A549 (cell line): ENCODE data around the gene NPTX2. TPM values are rescaled to one million over a fixed set of nuclear protein-coding genes. Genes with fewer than 3 reads are reported as not detected.

Experiments used
- ATAC-seq, 2 experiments: fragments of 200-7000 bp in 1 of 2; fragments of >200 bp in 1 of 2; cut with Nextera tagmentation in 1 of 2; cut with Tn5 transposase in 1 of 2; 3 replicates each; pipeline versions ENCODE4 v1.8.0 to v1.9.1; 2018 to 2020; ENCODE audit warnings: mild to moderate bottlenecking in 1 of 2, moderate library complexity in 1 of 2
- CTCF ChIA-PET: fragments of 300-600 bp; sonication (Branson Sonifier 250); formaldehyde crosslinking; extraction: SDS; loops from one replicate; lab custom pipeline; 2021; ENCODE audit warnings: antibody characterized with exemption, inconsistent platforms; lab: Yijun Ruan, JAX
- POLR2A ChIA-PET: fragments of 350-600 bp; formaldehyde crosslinking; extraction: SDS; loops from one replicate; lab custom pipeline; 2021; ENCODE audit warnings: antibody characterized with exemption, inconsistent platforms; lab: Yijun Ruan, JAX
- DNase-seq, 2 experiments: peaks; one replicate each; pipeline versions ENCODE4 v3.0.0 to v3.0.0-alpha.2; 2011 to 2016; ENCODE audit warnings: low read depth in 1 of 2, low spot score in 1 of 2
- FAIRE-seq: peaks from 2 replicates; lab custom pipeline; 2011; peaks lifted over from hg19 to GRCh38; lab: Jason Lieb, UNC
- H3K27ac ChIP-seq, 2 experiments: fragments of >200 bp; sonication (Bioruptor Twin); formaldehyde crosslinking; 3 replicates each; pipeline ENCODE4 v1.5.1; 2016 to 2017
- H3K4me1 ChIP-seq: fragments of >200 bp; sonication (Bioruptor Twin); formaldehyde crosslinking; 3 replicates; pipeline ENCODE4 v1.6.1; 2016
- H3K4me2 ChIP-seq: fragments of >200 bp; sonication (Bioruptor Twin); formaldehyde crosslinking; 3 replicates; pipeline ENCODE4 v1.6.1; 2016
- H3K4me3 ChIP-seq: fragments of >200 bp; sonication (Bioruptor Twin); formaldehyde crosslinking; 3 replicates; pipeline ENCODE4 v1.5.1; 2016
- H3K9me3 ChIP-seq: fragments of >200 bp; sonication (Bioruptor Twin); formaldehyde crosslinking; 3 replicates; pipeline ENCODE4 v1.6.1; 2016
- BHLHE40 ChIP-seq: IDR thresholded peaks from 2 replicates; pipeline ENCODE4 v1.6.1; 2012; ENCODE audit warnings: low read depth, low read length, inconsistent platforms
- CBX2 ChIP-seq: fragments of 200-600 bp; sonication (generic); IDR thresholded peaks from 2 replicates; pipeline ENCODE4 v1.6.1; 2016; ENCODE audit warnings: low read depth, mild to moderate bottlenecking, borderline replicate concordance
- E2F6 ChIP-seq: IDR thresholded peaks from 2 replicates; pipeline ENCODE4 v1.6.1; 2012; ENCODE audit warnings: low read depth, borderline replicate concordance
- EHF ChIP-seq: fragments of 250-450 bp; sonication (Bioruptor Pico); IDR thresholded peaks from 2 replicates; pipeline ENCODE4 v1.5.0; 2020; ENCODE audit warnings: mild to moderate bottlenecking
- EP300 ChIP-seq, 2 experiments: fragments of >200 bp; sonication (Bioruptor Twin); formaldehyde crosslinking; IDR thresholded peaks; 2 replicates in 1 of 2; 3 replicates in 1 of 2; pipeline ENCODE4 v1.6.1; 2016 to 2017
- FOSB ChIP-seq: fragments of 250-450 bp; sonication (Bioruptor Pico); IDR thresholded peaks from 2 replicates; pipeline ENCODE4 v1.5.0; 2020; ENCODE audit warnings: mild to moderate bottlenecking, moderate library complexity
- FOSL2 ChIP-seq, 2 experiments: fragments of 450-650 bp in 1 of 2; fragments of >200 bp in 1 of 2; sonication (Bioruptor Twin) in 1 of 2; formaldehyde crosslinking; IDR thresholded peaks; 2 replicates each; pipeline versions ENCODE4 v1.5.0 to v1.6.1; 2016 to 2020; ENCODE audit warnings: mild to moderate bottlenecking in 1 of 2, moderate library complexity in 1 of 2
- GATA3 ChIP-seq: IDR thresholded peaks from 2 replicates; pipeline ENCODE4 v1.6.1; 2012; ENCODE audit warnings: borderline replicate concordance
- HDAC2 ChIP-seq: fragments of 200-600 bp; sonication (generic); IDR thresholded peaks from 2 replicates; pipeline ENCODE4 v1.6.1; 2016
- HMGXB4 ChIP-seq: fragments of 250-450 bp; sonication (Bioruptor Pico); IDR thresholded peaks from 2 replicates; pipeline ENCODE4 v1.5.0; 2021; ENCODE audit warnings: mild to moderate bottlenecking, moderate library complexity, borderline replicate concordance
- HOXA7 ChIP-seq: fragments of 250-450 bp; sonication (Bioruptor Pico); IDR thresholded peaks from 2 replicates; pipeline ENCODE4 v1.5.0; 2020; ENCODE audit warnings: mild to moderate bottlenecking, moderate library complexity
- HOXB13 ChIP-seq: fragments of 250-450 bp; sonication (Bioruptor Pico); IDR thresholded peaks from 2 replicates; pipeline ENCODE4 v1.5.0; 2020; ENCODE audit warnings: low read depth, mild to moderate bottlenecking, moderate library complexity
- JUNB ChIP-seq: fragments of >200 bp; sonication (Bioruptor Twin); formaldehyde crosslinking; IDR thresholded peaks from 2 replicates; pipeline ENCODE4 v1.6.1; 2016
- KDM1A ChIP-seq: fragments of 200-600 bp; sonication (generic); IDR thresholded peaks from 2 replicates; pipeline ENCODE4 v1.6.1; 2016; ENCODE audit warnings: low read depth, mild to moderate bottlenecking
- MAZ ChIP-seq: fragments of 150-350 bp; IDR thresholded peaks from 2 replicates; pipeline ENCODE4 v1.6.1; 2014; ENCODE audit warnings: antibody characterized with exemption, low read depth, low read length, borderline replicate concordance
- NR3C1 ChIP-seq: fragments of >200 bp; sonication (Bioruptor Twin); formaldehyde crosslinking; IDR thresholded peaks from 3 replicates; pipeline ENCODE4 v1.6.1; 2017
- POLR2A ChIP-seq: IDR thresholded peaks from 2 replicates; pipeline ENCODE4 v1.6.1; 2012; ENCODE audit warnings: mild to moderate bottlenecking, low read length
- RARB ChIP-seq: fragments of 250-450 bp; sonication (Bioruptor Pico); IDR thresholded peaks from 2 replicates; pipeline ENCODE4 v1.8.0; 2021; ENCODE audit warnings: mild to moderate bottlenecking, moderate library complexity
- RNF2 ChIP-seq: fragments of 200-600 bp; sonication (generic); IDR thresholded peaks from 2 replicates; pipeline ENCODE4 v1.6.1; 2016; ENCODE audit warnings: low read depth, mild to moderate bottlenecking, antibody characterized with exemption, moderate library complexity, borderline replicate concordance
- SMC3 ChIP-seq: fragments of >200 bp; sonication (Bioruptor Twin); formaldehyde crosslinking; IDR thresholded peaks from 3 replicates; pipeline ENCODE4 v1.6.1; 2018; ENCODE audit warnings: inconsistent platforms
- SREBF2 ChIP-seq: fragments of 450-650 bp; IDR thresholded peaks from 2 replicates; pipeline ENCODE4 v1.6.1; 2014; ENCODE audit warnings: mild to moderate bottlenecking, moderate library complexity
- TFCP2L1 ChIP-seq: fragments of 250-450 bp; sonication (Bioruptor Pico); IDR thresholded peaks from 2 replicates; pipeline ENCODE4 v1.5.0; 2021; ENCODE audit warnings: mild to moderate bottlenecking
- ZC3H11A ChIP-seq: fragments of 450-650 bp; IDR thresholded peaks from 2 replicates; pipeline ENCODE4 v1.6.1; 2014; ENCODE audit warnings: antibody characterized with exemption, mild to moderate bottlenecking
- ZFP36 ChIP-seq: fragments of 450-650 bp; IDR thresholded peaks from 2 replicates; pipeline ENCODE4 v1.6.1; 2014; ENCODE audit warnings: borderline replicate concordance; ENCODE audit not compliant: partially characterized antibody
- ZNF302 ChIP-seq: fragments of 250-450 bp; sonication (Bioruptor Pico); IDR thresholded peaks from 2 replicates; pipeline ENCODE4 v1.9.0; 2021; ENCODE audit warnings: inconsistent platforms, mild to moderate bottlenecking, moderate library complexity
- ZSCAN20 ChIP-seq: fragments of 250-450 bp; sonication (Bioruptor Pico); IDR thresholded peaks from 2 replicates; pipeline ENCODE4 v1.8.0; 2022; ENCODE audit warnings: mild to moderate bottlenecking, moderate library complexity
- WGBS: methylation state at CpG from one replicate; pipeline ENCODE4 v1.1.6; 2017; ENCODE audit errors: missing lambda C conversion rate; 5-methylcytosine and 5-hydroxymethylcytosine counted together
- polyA plus RNA-seq, 4 experiments: library from polyadenylated mRNA; depleted of rRNA in 3 of 4; stranded (reverse); fragments of >200 nt; fragmentation: RNase III in 1 of 4; extraction: RNeasy Plus Mini Kit Qiagen cat#74134 plus additional on column Dnase treatment in 1 of 4; gene quantifications; 2 replicates in 3 of 4; 3 replicates in 1 of 4; pipeline ENCODE4 v1.2.3, GENCODE V29; 2011 to 2017
- TF ChIP-seq, protein P1 (sequence below): fragments of >200 bp; sonication (Bioruptor Twin); formaldehyde crosslinking; IDR thresholded peaks from 3 replicates; pipeline ENCODE4 v1.5.1; 2016

Gene NPTX2
- polyA plus RNA-seq, 2 of the 4 experiments (the other 2 are of a cell fraction): not detected

GRCh38 chr7:98653601-98654310, 36.7 kb downstream of the NPTX2 start (continued):
- TF ChIP-seq JUNB: no peak
- TF ChIP-seq MAZ: no peak
- no peak for TF ChIP-seq ZSCAN20 (CRISPR knock-in tag)
- no peak for TF ChIP-seq SREBF2

- no peak for ATAC-seq
- Histone ChIP-seq H3K4me3 (no peak overlapping the region), H3K4me1 (no peaks in the 10 kb centered on the region), H3K9me3 (no peaks in the 10 kb centered on the region; the same call in 2 of the 3 replicates), H3K27ac (no peak overlapping the region), H3K4me2 (no peak overlapping the region)
- ChIA-PET CTCF (no interaction called here), POLR2A (no interaction called here)
- no peak for DNase-seq
- no peak for FAIRE-seq
- TF ChIP-seq ZC3H11A (no peak), E2F6 (no peak), HOXA7 (CRISPR knock-in tag) (no peak), BHLHE40 (no peak), ZSCAN20 (CRISPR knock-in tag) (no peak), SMC3 (no peak), RNF2 (no peak), EP300 (IDR thresholded peaks at IDR 0.05) (no peak), SREBF2 (no peak), NR3C1 (no peak), EHF (no peak), GATA3 (no peak), FOSB (CRISPR knock-in tag) (no peak), FOSL2 (IDR thresholded peaks at IDR 0.05) (no peak), FOSL2 (CRISPR knock-in tag; IDR thresholded peaks at IDR 0.05) (no peak)
- 6% methylated on average over 3 of the region's 3 CpGs for WGBS
These were observed 37.6 kb downstream of the NPTX2 start for GRCh38 chr7:98654524-98655272.

- H3K27ac ChIP-seq: no peak overlapping the region
- TF ChIP-seq KDM1A (no peak), MAZ (no peak), HDAC2 (no peak), POLR2A (no peak)
- TF ChIP-seq, all 56 proteins: peak for 0
- ATAC-seq (no peak), DNase-seq (no peak), FAIRE-seq (no peak)
- ChIA-PET POLR2A (no interaction called here), CTCF (interaction anchor here (0.6 to 1.0 kb wide), 2 partner anchors 21 to 146 kb away, joined by 3 read pairs; no protein-coding TSS in a partner anchor)
- no peak overlapping the region for H3K4me3 ChIP-seq
- WGBS: 11% methylated on average over 5 of the region's 5 CpGs
- H3K4me2 ChIP-seq: no peak overlapping the region
- no peaks in the 10 kb centered on the region for H3K9me3 ChIP-seq
- no peaks in the 10 kb centered on the region for H3K4me1 ChIP-seq
These were observed 38.5 kb downstream of the NPTX2 start for GRCh38 chr7:98655611-98656010.

DNA sequence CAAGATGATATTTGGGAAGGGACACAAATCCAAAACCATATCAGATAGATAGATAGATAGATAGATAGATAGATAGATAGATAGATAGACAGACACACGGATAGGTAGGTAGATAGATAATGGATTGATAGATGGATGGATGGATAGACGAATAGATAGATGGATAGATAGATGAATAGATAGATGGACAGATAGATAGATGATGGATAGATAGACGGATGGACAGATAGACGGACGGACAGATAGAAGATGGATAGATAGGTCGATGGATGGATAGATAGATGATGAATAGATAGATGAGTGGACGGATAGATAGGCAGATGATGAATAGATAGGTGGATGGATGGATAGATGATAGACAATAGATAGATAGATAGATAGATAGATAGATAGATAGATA, 39.8 kb downstream of the NPTX2 start:
- H3K27ac ChIP-seq: no peak overlapping the region
- FAIRE-seq (no peak), ATAC-seq (no peak), DNase-seq (no peak)
- H3K9me3 ChIP-seq: no peaks in the 10 kb centered on the region
- WGBS: 42% methylated on average over 7 of the region's 7 CpGs
- ChIA-PET POLR2A (no interaction called here), CTCF (no interaction called here)
- H3K4me1 ChIP-seq: no peaks in the 10 kb centered on the region
- no peak overlapping the region for H3K4me2 ChIP-seq
- H3K4me3 ChIP-seq: no peak overlapping the region
- TF ChIP-seq TFCP2L1 (CRISPR knock-in tag) (no peak), ZFP36 (no peak), HMGXB4 (CRISPR knock-in tag) (no peak), MAZ (no peak), RARB (CRISPR knock-in tag) (no peak), HOXB13 (CRISPR knock-in tag) (no peak), E2F6 (no peak), ZNF302 (CRISPR knock-in tag) (no peak), SREBF2 (no peak), CBX2 (no peak)
- TF ChIP-seq, protein P1, sequence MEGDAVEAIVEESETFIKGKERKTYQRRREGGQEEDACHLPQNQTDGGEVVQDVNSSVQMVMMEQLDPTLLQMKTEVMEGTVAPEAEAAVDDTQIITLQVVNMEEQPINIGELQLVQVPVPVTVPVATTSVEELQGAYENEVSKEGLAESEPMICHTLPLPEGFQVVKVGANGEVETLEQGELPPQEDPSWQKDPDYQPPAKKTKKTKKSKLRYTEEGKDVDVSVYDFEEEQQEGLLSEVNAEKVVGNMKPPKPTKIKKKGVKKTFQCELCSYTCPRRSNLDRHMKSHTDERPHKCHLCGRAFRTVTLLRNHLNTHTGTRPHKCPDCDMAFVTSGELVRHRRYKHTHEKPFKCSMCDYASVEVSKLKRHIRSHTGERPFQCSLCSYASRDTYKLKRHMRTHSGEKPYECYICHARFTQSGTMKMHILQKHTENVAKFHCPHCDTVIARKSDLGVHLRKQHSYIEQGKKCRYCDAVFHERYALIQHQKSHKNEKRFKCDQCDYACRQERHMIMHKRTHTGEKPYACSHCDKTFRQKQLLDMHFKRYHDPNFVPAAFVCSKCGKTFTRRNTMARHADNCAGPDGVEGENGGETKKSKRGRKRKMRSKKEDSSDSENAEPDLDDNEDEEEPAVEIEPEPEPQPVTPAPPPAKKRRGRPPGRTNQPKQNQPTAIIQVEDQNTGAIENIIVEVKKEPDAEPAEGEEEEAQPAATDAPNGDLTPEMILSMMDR: no peak
